Measurements from ENCODE around the gene RIMS1. TPM values are rescaled to one million over a fixed set of nuclear protein-coding genes. Genes with fewer than 3 reads are reported as not detected.

Gene RIMS1
- total RNA-seq, 1 donor from 2014 or later: 5.2 TPM

DNA sequence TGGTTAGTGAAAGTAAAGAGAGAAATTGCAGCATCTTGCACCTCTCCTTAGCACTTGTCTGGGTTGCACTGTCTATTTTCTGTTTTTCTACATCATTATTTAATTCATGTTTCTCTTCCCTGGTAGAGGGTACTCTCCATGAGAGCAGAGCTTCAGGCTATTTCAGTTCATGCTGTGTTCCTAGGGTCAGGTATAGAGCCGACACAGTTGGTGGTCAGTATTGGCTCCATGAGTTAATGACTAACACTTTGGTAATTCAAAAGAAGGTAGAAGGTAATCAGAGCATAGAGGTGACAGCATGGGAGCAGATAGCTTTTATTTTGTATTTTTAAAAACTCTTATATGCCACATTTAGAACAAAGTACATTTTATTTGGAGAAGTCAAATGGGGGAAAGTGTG lies 42.7 kb downstream of the RIMS1 start:
- no peaks in the 10 kb centered on the region for H3K27me3 ChIP-seq
- no peaks in the 10 kb centered on the region for H3K4me1 ChIP-seq
- no peak for TF ChIP-seq POLR2AphosphoS5 (IDR thresholded peaks at IDR 0.05; ENCODE audit: insufficient read depth in 1 of 2, low read depth in 1 of 2)
- TF ChIP-seq, protein P1, sequence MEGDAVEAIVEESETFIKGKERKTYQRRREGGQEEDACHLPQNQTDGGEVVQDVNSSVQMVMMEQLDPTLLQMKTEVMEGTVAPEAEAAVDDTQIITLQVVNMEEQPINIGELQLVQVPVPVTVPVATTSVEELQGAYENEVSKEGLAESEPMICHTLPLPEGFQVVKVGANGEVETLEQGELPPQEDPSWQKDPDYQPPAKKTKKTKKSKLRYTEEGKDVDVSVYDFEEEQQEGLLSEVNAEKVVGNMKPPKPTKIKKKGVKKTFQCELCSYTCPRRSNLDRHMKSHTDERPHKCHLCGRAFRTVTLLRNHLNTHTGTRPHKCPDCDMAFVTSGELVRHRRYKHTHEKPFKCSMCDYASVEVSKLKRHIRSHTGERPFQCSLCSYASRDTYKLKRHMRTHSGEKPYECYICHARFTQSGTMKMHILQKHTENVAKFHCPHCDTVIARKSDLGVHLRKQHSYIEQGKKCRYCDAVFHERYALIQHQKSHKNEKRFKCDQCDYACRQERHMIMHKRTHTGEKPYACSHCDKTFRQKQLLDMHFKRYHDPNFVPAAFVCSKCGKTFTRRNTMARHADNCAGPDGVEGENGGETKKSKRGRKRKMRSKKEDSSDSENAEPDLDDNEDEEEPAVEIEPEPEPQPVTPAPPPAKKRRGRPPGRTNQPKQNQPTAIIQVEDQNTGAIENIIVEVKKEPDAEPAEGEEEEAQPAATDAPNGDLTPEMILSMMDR (IDR thresholded peaks at IDR 0.05): no peak
- TF ChIP-seq POLR2A (IDR thresholded peaks at IDR 0.05): no peak
- H3K9me3 ChIP-seq: no peaks in the 10 kb centered on the region
- intact Hi-C loops (cut with DNase I): no loop called here
- no peak overlapping the region for H3K27ac ChIP-seq
- H3K4me3 ChIP-seq: no peak overlapping the region
- no peaks in the 10 kb centered on the region for H3K36me3 ChIP-seq
- DNase-seq (ENCODE audit: extremely low spot score in 2 of 2): no peak

DNA sequence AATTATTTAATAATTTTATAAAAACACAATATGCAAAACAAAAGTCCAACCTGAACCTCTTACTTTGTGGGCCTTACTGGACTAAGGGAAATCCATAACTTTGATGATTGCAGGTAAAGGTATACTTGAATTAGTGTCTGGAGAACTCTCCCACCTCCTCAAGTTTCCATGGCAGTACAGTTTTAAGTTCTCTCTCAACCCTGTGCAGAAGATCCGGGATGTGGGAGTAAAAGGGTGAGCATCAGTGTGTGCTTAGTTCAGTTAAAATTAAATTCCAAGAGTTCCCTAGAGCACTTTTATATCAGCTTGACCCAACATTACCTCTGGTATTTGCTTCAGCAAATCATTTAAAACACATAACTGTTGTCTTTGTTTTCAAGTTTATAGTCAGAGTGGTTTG lies 47.5 kb downstream of the RIMS1 start:
- intact Hi-C loops (cut with DNase I): no loop called here
- H3K4me3 ChIP-seq: no peak overlapping the region
- no peaks in the 10 kb centered on the region for H3K4me1 ChIP-seq
- no peaks in the 10 kb centered on the region for H3K27me3 ChIP-seq
- no peak for DNase-seq (ENCODE audit: extremely low spot score in 2 of 2)
- H3K27ac ChIP-seq: no peak overlapping the region
- TF ChIP-seq POLR2A (IDR thresholded peaks at IDR 0.05): no peak
- TF ChIP-seq, protein P1 (IDR thresholded peaks at IDR 0.05): no peak
- no peak for TF ChIP-seq POLR2AphosphoS5 (IDR thresholded peaks at IDR 0.05; ENCODE audit: insufficient read depth in 1 of 2, low read depth in 1 of 2)
- no peaks in the 10 kb centered on the region for H3K9me3 ChIP-seq
- H3K36me3 ChIP-seq: no peaks in the 10 kb centered on the region

DNA sequence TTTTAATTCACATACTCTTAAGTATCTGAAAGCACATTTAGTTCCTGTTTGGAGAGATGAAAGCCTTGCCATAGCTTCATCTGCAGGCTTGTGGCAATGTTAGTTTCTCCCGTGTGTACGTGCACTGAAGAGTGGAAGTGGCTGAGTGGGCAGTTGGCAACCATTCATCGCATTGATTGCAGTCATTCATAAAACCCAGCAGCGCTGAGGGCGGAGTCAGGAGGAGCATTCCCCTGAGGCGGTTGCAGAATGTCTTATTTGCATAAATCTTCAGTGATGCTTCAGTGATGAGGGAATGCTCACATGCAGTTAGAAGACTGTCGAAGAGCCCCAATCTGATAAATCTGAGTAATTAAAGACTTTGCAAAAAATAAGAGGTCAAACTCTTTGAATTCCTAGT lies 79.1 kb downstream of the RIMS1 start:
- TF ChIP-seq POLR2AphosphoS5 (IDR thresholded peaks at IDR 0.05; ENCODE audit: insufficient read depth in 1 of 2, low read depth in 1 of 2) (no peak), POLR2A (IDR thresholded peaks at IDR 0.05) (no peak)
- TF ChIP-seq, protein P1 (IDR thresholded peaks at IDR 0.05): no peak
- DNase-seq (ENCODE audit: extremely low spot score in 2 of 2): no peak
- H3K27me3 ChIP-seq: no peaks in the 10 kb centered on the region
- intact Hi-C loops (cut with DNase I): no loop called here
- no peaks in the 10 kb centered on the region for H3K9me3 ChIP-seq
- H3K36me3 ChIP-seq: no peaks in the 10 kb centered on the region
- no peak overlapping the region for H3K27ac ChIP-seq
- H3K4me3 ChIP-seq: no peak overlapping the region
- H3K4me1 ChIP-seq: no peaks in the 10 kb centered on the region

DNA sequence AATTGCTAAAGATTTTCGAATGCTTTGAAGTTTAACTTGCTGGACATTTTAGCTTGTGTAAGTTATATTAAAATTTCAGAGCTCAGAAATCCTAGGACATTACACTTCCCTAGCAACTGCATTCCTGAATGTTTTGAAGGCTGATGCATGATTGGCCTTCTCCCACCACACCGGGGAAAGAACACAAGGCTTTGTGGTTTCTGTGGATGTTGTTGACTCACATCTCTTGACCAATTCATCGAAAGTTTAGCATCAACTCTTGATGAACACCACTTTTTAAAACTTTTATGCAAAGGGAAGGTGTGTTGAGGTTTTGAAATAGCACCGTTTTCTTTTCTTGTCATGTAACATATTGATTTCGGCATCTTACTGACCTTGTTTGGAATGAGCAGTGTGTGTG lies 81.1 kb downstream of the RIMS1 start:
- intact Hi-C loops (cut with DNase I): no loop called here
- TF ChIP-seq POLR2A (IDR thresholded peaks at IDR 0.05) (no peak), POLR2AphosphoS5 (IDR thresholded peaks at IDR 0.05; ENCODE audit: insufficient read depth in 1 of 2, low read depth in 1 of 2) (no peak)
- TF ChIP-seq, protein P1 (IDR thresholded peaks at IDR 0.05): no peak
- H3K36me3 ChIP-seq: no peaks in the 10 kb centered on the region
- H3K4me1 ChIP-seq: no peaks in the 10 kb centered on the region
- DNase-seq (ENCODE audit: extremely low spot score in 2 of 2): no peak
- H3K9me3 ChIP-seq: no peaks in the 10 kb centered on the region
- H3K27me3 ChIP-seq: no peaks in the 10 kb centered on the region
- H3K4me3 ChIP-seq: no peak overlapping the region
- H3K27ac ChIP-seq: no peak overlapping the region

DNA sequence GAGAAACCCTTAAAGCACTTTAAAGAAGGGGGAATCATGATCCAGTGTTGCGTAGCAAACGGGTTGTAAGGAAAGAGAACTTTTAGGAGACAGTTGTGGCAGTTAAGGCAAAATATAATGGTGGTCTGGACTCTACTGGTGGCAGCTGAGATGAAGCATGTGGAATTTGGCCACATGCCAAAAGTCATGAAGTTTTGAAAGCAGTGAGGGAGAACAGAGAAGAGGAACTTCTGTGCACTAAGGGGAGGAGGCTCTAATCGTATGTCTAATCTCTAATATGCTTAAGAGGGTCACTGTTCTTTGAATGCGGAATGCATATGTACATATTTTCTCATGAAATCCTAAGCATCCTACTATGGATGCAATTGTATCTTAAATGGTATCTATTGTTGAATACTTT lies 91.5 kb downstream of the RIMS1 start:
- DNase-seq (ENCODE audit: extremely low spot score in 2 of 2): no peak
- no peaks in the 10 kb centered on the region for H3K4me1 ChIP-seq
- H3K27ac ChIP-seq: no peak overlapping the region
- intact Hi-C loops (cut with DNase I): no loop called here
- no peak overlapping the region for H3K4me3 ChIP-seq
- no peaks in the 10 kb centered on the region for H3K9me3 ChIP-seq
- H3K36me3 ChIP-seq: no peaks in the 10 kb centered on the region
- H3K27me3 ChIP-seq: no peaks in the 10 kb centered on the region
- TF ChIP-seq, protein P1 (IDR thresholded peaks at IDR 0.05): no peak
- TF ChIP-seq POLR2AphosphoS5 (IDR thresholded peaks at IDR 0.05; ENCODE audit: insufficient read depth in 1 of 2, low read depth in 1 of 2): no peak
